HTERT RPE-1 (cell line): ENCODE results near the gene TRAPPC12.
"Not testable (repeated sequence)": the region's sequence is repeated elsewhere in the genome, so short reads cannot be mapped to it uniquely, and the experiment has no call there.

Experiments
- in situ Hi-C: fragments of 300-500 bp; cut with MboI; formaldehyde crosslinking; loops from 4 replicates; pipeline ENCODE4 v1.14.3; 2020; ENCODE audit warnings: low sequenced_read_pairs

Gene TRAPPC12

GRCh38 chr2:3451926-3452671 lies 72.6 kb downstream of the TRAPPC12 start:
- in situ Hi-C loops: no loop called here

GRCh38 chr2:3453190-3453999 lies 73.9 kb downstream of the TRAPPC12 start:
- in situ Hi-C loops: no loop called here

GRCh38 chr2:3454005-3454404 lies 74.5 kb downstream of the TRAPPC12 start:
- in situ Hi-C loops: not testable (repeated sequence)

- in situ Hi-C loops: no loop called here
These were observed 75.3 kb downstream of the TRAPPC12 start for GRCh38 chr2:3454802-3455201.

- in situ Hi-C loops: no loop called here
These were observed 76.6 kb downstream of the TRAPPC12 start for GRCh38 chr2:3456125-3456524.

- in situ Hi-C loops: no loop called here
These were observed 78.3 kb downstream of the TRAPPC12 start for GRCh38 chr2:3457524-3458395.

GRCh38 chr2:3458396-3459184 lies 79.1 kb downstream of the TRAPPC12 start:
- in situ Hi-C loops: no loop called here

- in situ Hi-C loops: no loop called here
These were observed 79.9 kb downstream of the TRAPPC12 start for GRCh38 chr2:3459185-3460015.

- in situ Hi-C loops: no loop called here
These were observed 80.7 kb downstream of the TRAPPC12 start for GRCh38 chr2:3460156-3460555.

- in situ Hi-C loops: no loop called here
These were observed 81.6 kb downstream of the TRAPPC12 start for GRCh38 chr2:3460831-3461800.

GRCh38 chr2:3461801-3462492 lies 82.5 kb downstream of the TRAPPC12 start:
- in situ Hi-C loops: no loop called here

- in situ Hi-C loops: no loop called here
These were observed 83.1 kb downstream of the TRAPPC12 start for GRCh38 chr2:3462493-3463104.

GRCh38 chr2:3463186-3463835 lies 83.8 kb downstream of the TRAPPC12 start:
- in situ Hi-C loops: no loop called here

- in situ Hi-C loops: no loop called here
These were observed 84.5 kb downstream of the TRAPPC12 start for GRCh38 chr2:3463944-3464343.

GRCh38 chr2:3464401-3465005 lies 85.0 kb downstream of the TRAPPC12 start:
- in situ Hi-C loops: no loop called here

GRCh38 chr2:3465328-3465727 lies 85.8 kb downstream of the TRAPPC12 start:
- in situ Hi-C loops: no loop called here
